GM19324 (cell line): ENCODE measurements around the gene NSUN7.
"Not testable (repeated sequence)": the region's sequence is repeated elsewhere in the genome, so short reads cannot be mapped to it uniquely, and the experiment has no call there.

Experiments used
- ATAC-seq: cut with Tn5 transposase; IDR thresholded peaks from one replicate; pipeline ENCODE4 v1.9.1; 2021; ENCODE audit warnings: mild to moderate bottlenecking, moderate library complexity; ENCODE audit not compliant: unreplicated experiment, low FRiP score

NSUN7 gene, protein sequence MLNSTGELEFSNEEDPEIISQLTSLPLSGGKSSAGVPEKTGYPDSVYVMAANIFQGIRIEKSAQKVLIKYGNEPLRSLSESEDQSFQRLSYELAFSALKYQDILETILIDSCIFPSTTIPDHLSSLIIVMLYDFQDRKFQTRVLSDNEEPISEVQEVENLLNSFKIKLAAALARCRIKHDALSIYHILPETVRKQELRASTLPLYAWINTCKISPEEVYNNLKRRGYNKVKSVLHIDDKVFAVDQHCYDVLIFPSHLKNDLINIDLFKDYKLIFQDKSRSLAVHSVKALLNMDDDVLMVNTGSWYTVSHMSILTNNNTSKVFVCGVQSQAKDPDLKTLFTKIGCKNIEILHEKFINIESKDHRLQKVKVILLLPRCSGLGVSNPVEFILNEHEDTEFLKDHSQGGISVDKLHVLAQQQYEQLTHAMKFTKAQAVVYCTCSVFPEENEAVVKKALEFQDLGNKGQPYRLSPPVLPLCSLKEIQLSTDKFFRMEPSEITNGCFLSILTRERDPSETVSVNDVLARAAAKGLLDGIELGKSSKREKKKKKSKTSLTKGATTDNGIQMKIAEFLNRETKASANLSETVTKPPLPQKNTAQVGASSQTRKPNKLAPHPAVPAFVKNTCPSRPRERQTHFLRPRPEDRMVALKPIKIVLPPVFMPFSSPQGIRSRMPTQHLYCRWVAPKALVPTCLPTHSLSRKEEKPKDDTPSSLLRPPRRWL

GRCh38 chr4:40749717-40750460 is at the start of gene NSUN7:
Gene NSUN7, plus strand, starts transcription at chr4:40749955. Its CDS starts 739 bp downstream, at chr4:40750694.
- ATAC-seq = no peak

GRCh38 chr4:40702137-40702799 is 47.5 kb upstream of the NSUN7 start:
- ATAC-seq = no peak

DNA sequence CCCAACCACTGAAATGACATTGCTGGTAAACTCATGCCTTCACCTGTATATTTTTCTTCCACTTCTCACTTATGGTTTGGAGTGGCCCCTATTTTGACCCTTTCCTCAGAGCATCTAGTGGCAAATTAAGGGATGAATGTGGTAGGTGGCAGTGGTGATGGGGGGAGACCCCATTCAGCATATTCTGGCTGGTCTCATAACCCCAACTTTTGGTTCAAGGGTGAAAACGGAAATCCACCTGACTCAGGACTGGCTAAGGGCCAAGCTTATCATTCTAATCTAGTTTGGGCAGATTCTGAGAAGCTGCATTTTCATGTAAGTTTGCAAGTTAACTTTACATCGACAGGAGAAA is 47.0 kb upstream of the NSUN7 start:
- ATAC-seq = no peak

- ATAC-seq = no peak
These were observed 45.7 kb upstream of the NSUN7 start for GRCh38 chr4:40704073-40704472.

DNA sequence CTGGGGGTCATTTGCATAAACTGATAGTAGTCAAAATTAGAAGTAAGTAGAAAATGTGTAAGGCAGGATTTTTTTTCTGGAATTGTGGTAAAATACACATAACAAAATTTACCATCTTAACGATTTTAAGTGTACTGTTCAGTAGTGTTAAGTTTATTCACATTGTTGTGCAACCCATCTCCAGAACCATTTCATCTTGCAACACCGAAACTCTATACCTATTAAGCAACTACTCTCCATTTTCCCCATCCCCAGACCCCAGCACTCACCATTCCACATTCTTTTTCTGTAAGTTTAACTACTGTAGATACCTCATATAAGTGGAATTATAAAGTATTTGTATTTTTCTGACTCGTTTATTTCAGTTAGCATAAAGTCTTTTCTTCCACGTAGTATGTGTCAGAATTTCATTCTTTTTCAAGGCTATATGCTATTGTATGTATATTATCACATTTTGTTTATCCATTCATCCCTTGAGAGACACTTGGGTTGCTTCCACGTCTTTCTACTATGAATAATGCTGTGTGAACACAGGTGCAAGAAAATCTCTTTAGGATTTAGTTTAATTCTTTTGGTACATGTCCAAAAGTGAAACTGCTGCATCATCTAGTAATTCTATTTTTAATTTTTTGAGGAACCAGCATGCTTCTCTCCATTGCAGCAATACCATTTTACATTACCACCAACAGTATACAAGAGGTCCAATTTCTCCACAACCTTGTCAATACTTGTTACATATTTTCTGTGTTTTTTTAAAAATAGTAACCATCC is 39.1 kb upstream of the NSUN7 start:
- ATAC-seq = no peak

DNA sequence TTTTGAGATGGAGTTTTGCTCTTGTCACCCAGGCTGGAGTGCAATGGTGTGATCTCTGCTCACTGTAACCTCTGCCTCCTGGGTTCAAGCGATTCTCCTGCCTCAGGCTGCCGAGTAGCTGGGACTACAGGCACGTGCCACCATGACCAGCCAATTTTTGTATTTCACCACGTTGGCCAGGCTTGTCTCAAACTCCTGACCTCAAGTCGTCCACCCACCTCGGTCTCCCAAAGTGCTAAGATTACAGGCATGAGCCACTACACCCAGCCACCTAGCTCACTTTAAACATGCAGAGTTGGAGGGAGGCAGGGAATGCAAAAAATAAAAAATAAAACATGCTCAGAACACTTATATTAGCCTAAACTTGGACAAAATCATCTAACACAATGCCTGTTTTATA is 36.8 kb upstream of the NSUN7 start:
- not testable (repeated sequence) for ATAC-seq

DNA sequence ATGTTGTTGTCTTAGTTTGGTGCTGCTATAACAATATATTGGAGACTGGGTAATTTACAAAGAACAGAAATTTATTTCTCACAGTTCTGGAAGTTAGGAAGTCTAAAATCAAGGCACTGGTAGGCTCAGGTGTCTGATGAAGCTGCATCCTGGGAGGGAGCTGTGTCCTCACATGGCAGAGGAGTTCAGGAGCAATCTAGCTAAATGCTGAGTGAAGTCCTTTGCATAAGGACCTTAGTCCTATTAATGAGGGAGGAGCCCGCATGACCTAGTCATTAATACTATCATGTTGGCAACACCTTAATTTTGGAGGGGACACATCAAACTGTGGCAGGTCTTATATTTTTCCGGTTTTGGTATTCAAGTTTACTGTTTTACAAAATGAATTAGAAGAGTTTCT is 36.0 kb upstream of the NSUN7 start:
- ATAC-seq = no peak

GRCh38 chr4:40718586-40718985 is 31.2 kb upstream of the NSUN7 start:
- ATAC-seq = no peak

GRCh38 chr4:40719008-40719623 is 30.6 kb upstream of the NSUN7 start:
- peak; percentile 54 for ATAC-seq

DNA sequence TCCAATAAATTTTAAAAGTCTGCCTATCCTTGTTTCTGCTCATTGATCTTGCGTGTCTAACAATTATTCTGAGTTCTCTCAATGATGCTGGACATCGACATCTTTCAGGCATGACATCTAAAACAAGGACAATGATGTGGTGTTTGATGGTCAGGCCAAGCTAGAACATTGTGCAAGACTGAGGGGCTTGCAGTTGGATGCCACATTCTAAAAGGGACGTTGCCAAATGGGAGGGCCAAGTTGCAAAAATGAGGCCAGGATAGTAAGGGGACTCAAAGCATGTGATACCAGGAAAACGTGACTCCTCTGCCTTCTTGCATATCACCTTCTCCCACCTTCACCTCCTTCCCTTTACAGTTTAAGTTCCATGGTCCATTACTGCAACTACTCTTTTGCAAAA is 29.4 kb upstream of the NSUN7 start:
- no peak for ATAC-seq

DNA sequence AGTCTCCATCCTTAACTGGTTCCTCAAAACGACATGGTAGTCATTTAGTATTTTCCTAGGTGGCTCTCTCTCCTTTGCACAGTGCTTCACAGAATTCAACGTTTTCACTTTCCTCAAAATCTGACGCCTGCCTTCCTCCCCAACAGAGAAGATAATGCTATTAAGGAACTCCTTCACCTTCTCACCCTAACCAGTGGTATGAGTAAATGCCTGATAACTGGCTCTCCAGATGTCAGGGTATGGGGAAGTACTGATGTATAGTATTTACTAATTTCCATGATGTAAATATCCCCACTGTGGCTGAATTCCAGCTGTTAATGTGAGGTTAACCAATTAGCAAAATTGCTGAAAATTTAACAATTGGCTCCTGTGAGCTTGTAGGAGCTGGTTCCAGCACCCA is 28.8 kb upstream of the NSUN7 start:
- no peak for ATAC-seq

DNA sequence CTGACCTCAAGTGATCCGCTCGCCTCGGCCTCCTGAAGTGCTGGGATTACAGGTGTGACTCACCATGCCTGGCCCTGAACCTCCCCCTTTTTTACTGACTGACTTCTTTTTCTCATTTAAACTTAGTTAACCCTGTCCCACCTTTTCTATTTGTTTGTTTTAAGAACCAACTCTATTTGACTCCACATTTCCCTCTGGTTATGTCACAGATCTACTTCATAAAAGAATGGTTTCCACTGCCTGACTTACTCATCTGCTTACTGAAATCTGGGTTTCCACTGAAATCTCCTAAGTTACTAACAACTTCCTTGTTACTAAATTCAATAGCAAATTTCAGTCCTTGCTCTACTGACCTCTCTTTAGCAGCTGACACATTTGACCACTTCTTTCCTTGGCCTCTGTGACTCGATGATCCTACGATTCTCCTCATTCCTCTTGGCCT is 28.0 kb upstream of the NSUN7 start:
- ATAC-seq = no peak

DNA sequence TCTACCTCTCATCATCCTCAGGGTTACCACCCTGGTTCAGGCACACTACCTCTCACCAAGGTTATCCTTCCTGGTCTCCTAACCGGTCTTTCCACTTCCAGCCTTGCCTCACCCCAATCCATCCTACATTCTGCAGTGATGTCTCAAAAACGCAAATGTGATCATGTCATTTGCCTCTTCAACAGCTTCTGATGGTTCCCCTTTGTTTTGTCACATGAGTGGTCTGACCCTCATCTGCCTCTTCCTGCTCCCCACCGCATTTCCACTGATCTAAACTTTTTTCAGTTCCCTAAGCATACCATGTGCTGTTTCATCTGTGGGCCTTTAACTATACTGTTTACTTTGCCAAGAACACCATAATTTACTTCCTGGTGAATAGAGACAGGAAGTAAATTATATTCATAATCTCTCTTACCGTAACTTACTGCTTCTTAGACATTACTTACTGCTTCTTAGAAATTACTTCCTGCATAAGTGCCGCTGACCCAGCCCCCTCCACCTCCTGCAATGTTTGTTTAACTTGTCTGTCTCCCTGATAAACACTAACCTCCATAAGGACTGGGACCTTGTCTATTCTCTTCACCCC is 27.1 kb upstream of the NSUN7 start:
- no peak for ATAC-seq

- ATAC-seq = no peak
These were observed 26.0 kb upstream of the NSUN7 start for GRCh38 chr4:40723728-40724127.

- ATAC-seq = no peak
These were observed 21.4 kb upstream of the NSUN7 start for GRCh38 chr4:40728333-40728732.

DNA sequence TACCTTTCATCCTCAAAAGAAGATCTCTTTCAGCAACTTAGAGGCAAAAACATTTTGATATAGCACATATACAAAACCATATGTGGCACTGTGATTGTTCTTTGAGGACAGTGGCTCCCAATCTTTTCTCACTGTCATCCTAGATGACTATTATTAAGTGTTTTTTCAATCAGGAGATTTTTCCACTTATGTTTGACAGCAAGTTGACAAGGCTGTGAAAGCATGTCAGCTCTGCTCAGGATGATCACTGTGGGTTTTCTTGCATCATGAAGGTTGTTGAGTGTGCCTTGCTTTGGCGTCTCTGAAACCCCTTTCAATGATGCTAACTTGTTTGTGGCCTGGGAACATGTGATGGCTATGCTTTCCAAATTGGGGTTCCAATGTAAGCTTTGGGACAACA is 20.2 kb upstream of the NSUN7 start:
- ATAC-seq = no peak

DNA sequence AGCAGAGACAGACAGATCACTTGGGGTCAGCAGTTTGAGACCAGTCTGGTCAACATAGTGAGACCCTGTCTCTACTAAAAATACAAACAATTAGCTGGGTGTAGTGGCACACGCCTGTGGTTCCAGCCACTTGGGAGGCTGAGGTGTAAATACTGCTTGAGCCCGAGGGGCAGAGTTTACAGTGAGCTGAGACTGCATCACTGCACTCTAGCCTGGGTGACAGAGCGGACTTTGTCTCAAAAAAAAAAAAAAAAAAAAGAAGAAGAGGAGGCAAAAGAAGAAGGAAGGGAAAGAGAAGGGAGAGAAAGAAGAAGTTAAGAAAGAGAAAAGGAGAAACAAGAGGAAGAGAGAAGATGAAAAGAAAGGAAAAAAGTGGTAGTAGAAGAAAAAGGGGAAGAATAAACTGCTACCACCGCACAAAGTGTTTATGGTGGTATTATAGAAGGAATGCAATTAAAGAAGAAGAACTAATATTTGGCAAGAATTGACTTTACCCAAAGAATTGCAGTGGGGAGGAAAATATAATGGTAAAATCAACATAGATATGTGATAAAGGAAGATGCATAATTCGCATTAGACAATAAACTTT is 19.6 kb upstream of the NSUN7 start:
- no peak for ATAC-seq

- no peak for ATAC-seq
These were observed 18.4 kb upstream of the NSUN7 start for GRCh38 chr4:40731361-40731760.

DNA sequence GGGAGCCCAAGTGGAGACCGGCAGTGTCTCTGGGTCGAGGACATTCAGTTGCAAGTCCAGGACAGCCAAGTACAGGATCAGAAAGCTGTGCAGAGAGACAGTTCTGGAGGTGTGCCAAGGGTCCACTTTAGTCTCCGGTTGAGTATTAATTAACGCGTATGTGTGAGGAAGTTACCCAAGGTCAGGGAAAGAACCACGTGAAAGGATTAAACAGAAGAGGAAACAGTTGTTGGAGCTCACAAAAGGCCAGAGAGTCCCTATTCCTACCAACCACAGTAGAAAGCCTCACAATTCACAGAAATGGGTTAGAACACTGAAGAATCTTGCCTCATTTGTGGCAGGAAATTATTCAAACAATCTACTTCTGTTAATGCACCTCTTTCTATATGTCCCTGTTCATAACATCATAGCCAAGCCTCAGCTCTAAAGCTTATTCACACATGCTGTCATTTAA is 17.9 kb upstream of the NSUN7 start:
- no peak for ATAC-seq
